Measurements from ENCODE around the gene MAP3K1. TPM values are rescaled to one million over a fixed set of nuclear protein-coding genes. Genes with fewer than 3 reads are reported as not detected.

MAP3K1 gene
- total and polyA plus RNA-seq, 8 donors: 20.6 to 70.8 (median 60.9) TPM

- Histone ChIP-seq H3K4me1 (peaks cover 12 to 36% of the 10 kb centered on the region in 2 donors), H3K27ac (peak overlapping the region; percentile 97 to 98), H3K27me3 (no peaks in the 10 kb centered on the region), H3K36me3 (no peaks in the 10 kb centered on the region), H3K9me3 (no peaks in the 10 kb centered on the region), H3K4me3 (peak overlapping the region; percentile 72 to 94)
- DNase-seq (peak in 3 of 4 donors; percentile 64 to 85 (median 64)), ATAC-seq (peak; percentile 49)
- intact Hi-C loops (cut with DNase I): no loop called here
- TF ChIP-seq, protein P1, sequence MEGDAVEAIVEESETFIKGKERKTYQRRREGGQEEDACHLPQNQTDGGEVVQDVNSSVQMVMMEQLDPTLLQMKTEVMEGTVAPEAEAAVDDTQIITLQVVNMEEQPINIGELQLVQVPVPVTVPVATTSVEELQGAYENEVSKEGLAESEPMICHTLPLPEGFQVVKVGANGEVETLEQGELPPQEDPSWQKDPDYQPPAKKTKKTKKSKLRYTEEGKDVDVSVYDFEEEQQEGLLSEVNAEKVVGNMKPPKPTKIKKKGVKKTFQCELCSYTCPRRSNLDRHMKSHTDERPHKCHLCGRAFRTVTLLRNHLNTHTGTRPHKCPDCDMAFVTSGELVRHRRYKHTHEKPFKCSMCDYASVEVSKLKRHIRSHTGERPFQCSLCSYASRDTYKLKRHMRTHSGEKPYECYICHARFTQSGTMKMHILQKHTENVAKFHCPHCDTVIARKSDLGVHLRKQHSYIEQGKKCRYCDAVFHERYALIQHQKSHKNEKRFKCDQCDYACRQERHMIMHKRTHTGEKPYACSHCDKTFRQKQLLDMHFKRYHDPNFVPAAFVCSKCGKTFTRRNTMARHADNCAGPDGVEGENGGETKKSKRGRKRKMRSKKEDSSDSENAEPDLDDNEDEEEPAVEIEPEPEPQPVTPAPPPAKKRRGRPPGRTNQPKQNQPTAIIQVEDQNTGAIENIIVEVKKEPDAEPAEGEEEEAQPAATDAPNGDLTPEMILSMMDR (IDR thresholded peaks at IDR 0.05): no peak
Measured at GRCh38 chr5:56814361-56814962, 887 bp upstream of the MAP3K1 start.

DNA sequence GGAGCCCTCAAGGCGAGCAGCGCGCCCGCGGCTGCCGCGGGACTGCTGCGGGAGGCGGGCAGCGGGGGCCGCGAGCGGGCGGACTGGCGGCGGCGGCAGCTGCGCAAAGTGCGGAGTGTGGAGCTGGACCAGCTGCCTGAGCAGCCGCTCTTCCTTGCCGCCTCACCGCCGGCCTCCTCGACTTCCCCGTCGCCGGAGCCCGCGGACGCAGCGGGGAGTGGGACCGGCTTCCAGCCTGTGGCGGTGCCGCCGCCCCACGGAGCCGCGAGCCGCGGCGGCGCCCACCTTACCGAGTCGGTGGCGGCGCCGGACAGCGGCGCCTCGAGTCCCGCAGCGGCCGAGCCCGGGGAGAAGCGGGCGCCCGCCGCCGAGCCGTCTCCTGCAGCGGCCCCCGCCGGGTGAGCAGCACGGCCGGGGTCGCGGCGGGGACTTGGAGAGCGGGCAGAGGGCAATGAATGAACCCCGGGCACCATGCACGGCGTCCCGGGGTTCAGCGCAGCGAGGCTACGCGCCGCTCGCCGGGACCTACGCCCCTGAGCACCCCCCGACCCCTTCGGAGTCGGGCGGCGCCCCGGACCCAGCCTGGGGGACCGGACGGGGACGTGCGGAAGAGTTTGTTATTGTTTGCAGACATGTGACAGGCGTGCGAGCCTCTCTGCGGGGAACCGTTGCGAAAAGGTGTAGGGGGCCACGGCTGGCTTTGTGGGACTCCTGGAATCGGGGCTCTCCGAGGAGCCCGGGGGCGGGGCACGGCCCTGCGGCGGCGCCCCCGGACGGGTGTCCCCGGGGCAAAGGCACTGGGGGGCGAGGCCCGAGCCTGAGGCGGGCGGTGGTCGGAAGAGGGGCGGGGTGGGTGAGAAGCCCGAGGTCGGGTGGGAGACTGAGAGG is 553 bp downstream of the MAP3K1 start:
- intact Hi-C loops (cut with DNase I): no loop called here
- no peaks in the 10 kb centered on the region for H3K36me3 ChIP-seq
- no peaks in the 10 kb centered on the region for H3K27me3 ChIP-seq
- H3K4me3 ChIP-seq: peak overlapping the region; percentile 72 to 94
- peak; percentile 4 for ATAC-seq
- no peaks in the 10 kb centered on the region for H3K9me3 ChIP-seq
- peak overlapping the region; percentile 97 to 98 for H3K27ac ChIP-seq
- peaks cover 12 to 50% of the 10 kb centered on the region in 2 donors for H3K4me1 ChIP-seq
- DNase-seq: peak in 3 of 4 donors; percentile 54 to 92 (median 70)
- TF ChIP-seq, protein P1 (IDR thresholded peaks at IDR 0.05): no peak

- DNase-seq: peak; percentile 67 to 91 (median 76)
- peak overlapping the region; percentile 72 to 94 for H3K4me3 ChIP-seq
- intact Hi-C loops (cut with DNase I): no loop called here
- peaks cover 12 to 56% of the 10 kb centered on the region in 2 donors for H3K4me1 ChIP-seq
- no peaks in the 10 kb centered on the region for H3K36me3 ChIP-seq
- ATAC-seq: peak; percentile 53
- TF ChIP-seq, protein P1 (IDR thresholded peaks at IDR 0.05): no peak
- no peaks in the 10 kb centered on the region for H3K27me3 ChIP-seq
- peak overlapping the region; percentile 97 to 98 for H3K27ac ChIP-seq
- H3K9me3 ChIP-seq: no peaks in the 10 kb centered on the region
Measured at GRCh38 chr5:56816546-56817081, 1.3 kb downstream of the MAP3K1 start.

GRCh38 chr5:56817263-56818014 is 2.1 kb downstream of the MAP3K1 start:
- Histone ChIP-seq H3K27me3 (no peaks in the 10 kb centered on the region), H3K36me3 (no peaks in the 10 kb centered on the region), H3K4me3 (peak overlapping the region; percentile 72 to 94), H3K27ac (peak overlapping the region; percentile 97 to 98), H3K4me1 (peaks cover 12 to 59% of the 10 kb centered on the region in 2 donors), H3K9me3 (no peaks in the 10 kb centered on the region)
- TF ChIP-seq, protein P1 (IDR thresholded peaks at IDR 0.05): no peak
- intact Hi-C loops (cut with DNase I): no loop called here
- DNase-seq (no peak), ATAC-seq (no peak)
